Measurements from ENCODE around the gene SLC35D1.

Gene SLC35D1

GRCh38 chr1:67001682-67002425 is 52.1 kb downstream of the SLC35D1 start:
- Histone ChIP-seq H3K4me3 (ENCODE audit: low read depth, low read length) (no peak overlapping the region), H3K27ac (no peak overlapping the region), H3K36me3 (replicated peaks) (peaks cover 3% of the 10 kb centered on the region), H3K27me3 (replicated peaks) (no peaks in the 10 kb centered on the region)
- in situ Hi-C loops (cut with HindIII; ENCODE audit: low pct_ligation_motif_present, low sequenced_read_pairs), result no loop called here
- TF ChIP-seq CTCF (IDR thresholded peaks at IDR 0.05; ENCODE audit: low read depth, low read length, missing control alignments), result no peak
- DNase-seq, result no peak

- Histone ChIP-seq H3K27ac (no peak overlapping the region), H3K4me3 (ENCODE audit: low read depth, low read length) (no peak overlapping the region), H3K36me3 (replicated peaks) (peaks cover 3% of the 10 kb centered on the region), H3K27me3 (replicated peaks) (no peaks in the 10 kb centered on the region)
- in situ Hi-C loops (cut with HindIII; ENCODE audit: low pct_ligation_motif_present, low sequenced_read_pairs), result no loop called here
- no peak for DNase-seq
- TF ChIP-seq CTCF (IDR thresholded peaks at IDR 0.05; ENCODE audit: low read depth, low read length, missing control alignments), result no peak
These were observed 54.1 kb downstream of the SLC35D1 start for GRCh38 chr1:66999640-67000400.

- in situ Hi-C loops (cut with HindIII; ENCODE audit: low pct_ligation_motif_present, low sequenced_read_pairs), result no loop called here
- Histone ChIP-seq H3K36me3 (replicated peaks) (peaks cover 3% of the 10 kb centered on the region), H3K27me3 (replicated peaks) (no peaks in the 10 kb centered on the region), H3K27ac (no peak overlapping the region), H3K4me3 (ENCODE audit: low read depth, low read length) (no peak overlapping the region)
- no peak for TF ChIP-seq CTCF (IDR thresholded peaks at IDR 0.05; ENCODE audit: low read depth, low read length, missing control alignments)
- no peak for DNase-seq
These were observed 55.0 kb downstream of the SLC35D1 start for GRCh38 chr1:66998972-66999371.

- Histone ChIP-seq H3K27me3 (replicated peaks) (no peaks in the 10 kb centered on the region), H3K36me3 (replicated peaks) (peaks cover 3% of the 10 kb centered on the region), H3K27ac (no peak overlapping the region), H3K4me3 (ENCODE audit: low read depth, low read length) (no peak overlapping the region)
- peak; percentile 74 for DNase-seq
- in situ Hi-C loops (cut with HindIII; ENCODE audit: low pct_ligation_motif_present, low sequenced_read_pairs), result no loop called here
- peak; percentile 89 for TF ChIP-seq CTCF (IDR thresholded peaks at IDR 0.05; ENCODE audit: low read depth, low read length, missing control alignments)
These were observed 57.8 kb downstream of the SLC35D1 start for GRCh38 chr1:66996018-66996682.

GRCh38 chr1:66993076-66993475 is 60.9 kb downstream of the SLC35D1 start:
- Histone ChIP-seq H3K27me3 (replicated peaks) (no peaks in the 10 kb centered on the region), H3K27ac (no peak overlapping the region), H3K4me3 (ENCODE audit: low read depth, low read length) (no peak overlapping the region), H3K36me3 (replicated peaks) (no peaks in the 10 kb centered on the region)
- no peak for DNase-seq
- in situ Hi-C loops (cut with HindIII; ENCODE audit: low pct_ligation_motif_present, low sequenced_read_pairs), result no loop called here
- TF ChIP-seq CTCF (IDR thresholded peaks at IDR 0.05; ENCODE audit: low read depth, low read length, missing control alignments), result no peak

All from brain microvascular endothelial cell (primary cell).